Small intestine (tissue), 7 donors: ENCODE data around the gene ZBTB21. TPM values are rescaled to one million over a fixed set of nuclear protein-coding genes. Genes with fewer than 3 reads are reported as not detected.

Source experiments
- DNase-seq, 2 donors: peaks; one replicate each; pipeline versions ENCODE4 v3.0.0 to v3.0.0-alpha.2; 2013
- FAIRE-seq: peaks from 2 replicates; lab custom pipeline; 2012; peaks lifted over from hg19 to GRCh38; lab: Jason Lieb, UNC
- H3K27ac ChIP-seq, 3 donors: one replicate each; pipeline ENCODE4 v1.5.1; 2013; ENCODE audit warnings: low read length in 2 of 3, mild to moderate bottlenecking in 2 of 3, control low read depth in 1 of 3, inconsistent platforms in 1 of 3, low read depth in 1 of 3, moderate library complexity in 1 of 3
- H3K27me3 ChIP-seq, 3 donors: one replicate each; pipeline ENCODE4 v1.6.1; 2013; ENCODE audit warnings: low read length in 3 of 3, inconsistent platforms in 1 of 3; ENCODE audit not compliant: control insufficient read depth in 3 of 3, insufficient read depth in 3 of 3
- H3K36me3 ChIP-seq, 3 donors: one replicate each; pipeline ENCODE4 v1.6.1; 2013; ENCODE audit warnings: low read length in 3 of 3, inconsistent platforms in 1 of 3, low read depth in 1 of 3, mild to moderate bottlenecking in 1 of 3, moderate library complexity in 1 of 3; ENCODE audit not compliant: control insufficient read depth in 3 of 3, insufficient read depth in 2 of 3
- H3K4me1 ChIP-seq, 3 donors: one replicate each; pipeline ENCODE4 v1.6.1; 2013; ENCODE audit warnings: low read length in 2 of 3, inconsistent platforms in 1 of 3, low read depth in 1 of 3, mild to moderate bottlenecking in 1 of 3, moderate library complexity in 1 of 3; ENCODE audit not compliant: control insufficient read depth in 3 of 3, insufficient read depth in 2 of 3
- H3K4me3 ChIP-seq, 3 donors: one replicate each; pipeline ENCODE4 v1.5.1; 2013; ENCODE audit warnings: low read length in 3 of 3, control low read depth in 1 of 3, inconsistent platforms in 1 of 3, low read depth in 1 of 3, mild to moderate bottlenecking in 1 of 3, moderate library complexity in 1 of 3
- H3K9me3 ChIP-seq, 2 donors: one replicate each; pipeline ENCODE4 v1.6.1; 2013; ENCODE audit warnings: low read depth in 1 of 2, low read length in 1 of 2; ENCODE audit not compliant: control insufficient read depth in 2 of 2, insufficient read depth in 1 of 2
- WGBS, 3 donors: extraction: QIAGEN DNeasy Blood & Tissue Kit; methylation state at CpG; one replicate each; pipeline ENCODE4 v1.1.7; 2013; 5-methylcytosine and 5-hydroxymethylcytosine counted together
- polyA plus RNA-seq, 4 donors: library from polyadenylated mRNA; stranded (reverse) in 3 of 4; unstranded in 1 of 4; fragments of 200-250 nt in 3 of 4; fragments of 120-200 nt in 1 of 4; gene quantifications; one replicate each; pipeline versions ENCODE4 v1.2.1 to v1.2.3, GENCODE V29; 2013
- donor health status: healthy with polysubstance abuse.
- donor health status: control.
- donor health status: control.
- donor health status: Bipolar disorder and iron deficiency.
- donor health status: healthy.

ZBTB21 gene
- polyA plus RNA-seq, 4 donors, result 1.4 to 11.0 (median 2.4) TPM

- no peak overlapping the region for H3K27ac ChIP-seq
- DNase-seq (no peak), FAIRE-seq (no peak)
- WGBS, 3 donors, result 92 to 96% (median 94%) methylated on average over 8 of the region's 8 CpGs
- H3K27me3 ChIP-seq, result peaks cover 0 to 5% (median 0%) of the 10 kb centered on the region in 3 donors
- H3K4me1 ChIP-seq, result peaks cover 0 to 14% (median 7%) of the 10 kb centered on the region in 3 donors
- H3K9me3 ChIP-seq, result peaks cover 0 to 9% of the 10 kb centered on the region in 2 donors
- no peaks in the 10 kb centered on the region for H3K36me3 ChIP-seq
- no peak overlapping the region for H3K4me3 ChIP-seq
These were observed 33.5 kb downstream of the ZBTB21 start for GRCh38 chr21:41976611-41977010.

- no peak for FAIRE-seq
- peaks cover 0 to 5% (median 0%) of the 10 kb centered on the region in 3 donors for H3K27me3 ChIP-seq
- WGBS, 3 donors, result 89 to 96% (median 93%) methylated on average over 17 of the region's 17 CpGs
- no peaks in the 10 kb centered on the region for H3K36me3 ChIP-seq
- H3K9me3 ChIP-seq, result peaks cover 0 to 9% of the 10 kb centered on the region in 2 donors
- no peak for DNase-seq
- peaks cover 0 to 14% (median 7%) of the 10 kb centered on the region in 3 donors for H3K4me1 ChIP-seq
- no peak overlapping the region for H3K27ac ChIP-seq
- no peak overlapping the region for H3K4me3 ChIP-seq
These were observed 34.5 kb downstream of the ZBTB21 start for GRCh38 chr21:41975391-41976272.

- 85 to 89% (median 86%) methylated on average over 4 of the region's 4 CpGs for WGBS, 3 donors
- Histone ChIP-seq H3K36me3 (no peaks in the 10 kb centered on the region), H3K27me3 (no peaks in the 10 kb centered on the region), H3K27ac (no peak overlapping the region), H3K4me3 (no peak overlapping the region), H3K9me3 (peaks cover 0 to 4% of the 10 kb centered on the region in 2 donors), H3K4me1 (peaks cover 0 to 14% (median 7%) of the 10 kb centered on the region in 3 donors)
- no peak for DNase-seq
- FAIRE-seq, result no peak
These were observed 35.5 kb downstream of the ZBTB21 start for GRCh38 chr21:41974752-41975053.

- Histone ChIP-seq H3K36me3 (no peaks in the 10 kb centered on the region), H3K4me1 (peaks cover 0 to 15% (median 7%) of the 10 kb centered on the region in 3 donors), H3K27me3 (no peaks in the 10 kb centered on the region), H3K9me3 (no peaks in the 10 kb centered on the region), H3K4me3 (no peak overlapping the region), H3K27ac (peak overlapping the region in 1 of 3 donors; percentile 16)
- FAIRE-seq, result no peak
- 58 to 62% (median 60%) methylated on average over 14 of the region's 14 CpGs for WGBS, 3 donors
- peak; percentile 23 to 61 for DNase-seq
These were observed 36.1 kb downstream of the ZBTB21 start for GRCh38 chr21:41973861-41974751.

GRCh38 chr21:41973427-41973831, 36.7 kb downstream of the ZBTB21 start:
- no peaks in the 10 kb centered on the region for H3K9me3 ChIP-seq
- DNase-seq, result peak; percentile 36 to 88
- 24 to 75% (median 43%) methylated on average over 15 of the region's 15 CpGs for WGBS, 3 donors
- no peaks in the 10 kb centered on the region for H3K36me3 ChIP-seq
- H3K27ac ChIP-seq, result peak overlapping the region in 1 of 3 donors; percentile 16
- peaks cover 0 to 20% (median 7%) of the 10 kb centered on the region in 3 donors for H3K4me1 ChIP-seq
- H3K27me3 ChIP-seq, result no peaks in the 10 kb centered on the region
- FAIRE-seq, result no peak
- no peak overlapping the region for H3K4me3 ChIP-seq

- WGBS, 3 donors, result 88 to 95% (median 93%) methylated on average over 23 of the region's 23 CpGs
- Histone ChIP-seq H3K9me3 (no peaks in the 10 kb centered on the region), H3K4me3 (no peak overlapping the region), H3K27me3 (no peaks in the 10 kb centered on the region), H3K27ac (no peak overlapping the region), H3K4me1 (peaks cover 0 to 22% (median 7%) of the 10 kb centered on the region in 3 donors), H3K36me3 (no peaks in the 10 kb centered on the region)
- DNase-seq, result no peak
- no peak for FAIRE-seq
These were observed 37.5 kb downstream of the ZBTB21 start for GRCh38 chr21:41972511-41973205.

- no peak for FAIRE-seq
These were observed 38.3 kb downstream of the ZBTB21 start for GRCh38 chr21:41971891-41972290.

More at GRCh38 chr21:41971891-41972290, 38.3 kb downstream of the ZBTB21 start:
- Histone ChIP-seq H3K4me3 (no peak overlapping the region), H3K9me3 (no peaks in the 10 kb centered on the region), H3K36me3 (no peaks in the 10 kb centered on the region), H3K27ac (no peak overlapping the region), H3K27me3 (no peaks in the 10 kb centered on the region), H3K4me1 (peaks cover 0 to 22% (median 7%) of the 10 kb centered on the region in 3 donors)
- DNase-seq, result no peak
- 89 to 96% (median 91%) methylated on average over 6 of the region's 6 CpGs for WGBS, 3 donors
